GM12891 (cell line): ENCODE data around the gene CDK14.

Source experiments
- DNase-seq: peaks from one replicate; pipeline ENCODE4 v3.0.0; 2011; ENCODE audit warnings: low spot score; ENCODE audit not compliant: insufficient read length
- FAIRE-seq: peaks from 2 replicates; lab custom pipeline; 2011; peaks lifted over from hg19 to GRCh38; lab: Jason Lieb, UNC
- PAX5 ChIP-seq: IDR thresholded peaks from 2 replicates; pipeline ENCODE4 v1.6.1; 2011; ENCODE audit warnings: low read length, moderate library complexity, mild to moderate bottlenecking; ENCODE audit not compliant: insufficient read depth, severe bottlenecking
- POLR2A ChIP-seq: IDR thresholded peaks from 2 replicates; pipeline ENCODE4 v1.6.1; 2011; ENCODE audit warnings: low read depth, low read length, control low read depth
- POLR2AphosphoS5 ChIP-seq: IDR thresholded peaks from 2 replicates; pipeline ENCODE4 v1.6.1; 2011; ENCODE audit warnings: low read depth, low read length, control low read depth
- POU2F2 ChIP-seq: IDR thresholded peaks from 2 replicates; pipeline ENCODE4 v1.6.1; 2011; ENCODE audit warnings: low read depth, mild to moderate bottlenecking, control low read depth, low read length, moderate library complexity
- SPI1 ChIP-seq: IDR thresholded peaks from 2 replicates; pipeline ENCODE4 v1.6.1; 2011; ENCODE audit warnings: low read depth, low read length, control low read depth
- TAF1 ChIP-seq: IDR thresholded peaks from 2 replicates; pipeline ENCODE4 v1.6.1; 2011; ENCODE audit warnings: low read depth, low read length, control low read depth

Gene CDK14

DNA sequence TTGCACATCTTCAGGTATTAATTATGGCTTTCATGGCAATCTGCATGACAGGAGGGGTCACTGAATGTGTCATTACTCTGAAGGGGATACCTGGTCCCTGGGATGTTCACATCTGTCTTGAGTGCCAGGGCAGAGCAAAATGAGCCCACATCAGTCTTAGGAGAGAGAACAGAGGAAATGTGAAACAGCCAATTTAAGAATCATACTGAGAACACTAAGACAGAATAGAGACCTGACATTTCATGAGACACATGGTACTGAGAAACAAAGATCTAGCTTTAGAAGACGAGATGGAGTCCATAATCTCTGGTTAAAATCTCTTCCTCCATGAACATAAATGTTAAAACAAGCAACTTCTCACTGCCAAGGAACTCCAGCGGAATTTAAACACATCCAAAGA, 634.0 kb downstream of the CDK14 start:
- DNase-seq: no peak
- TF ChIP-seq PAX5 (no peak), SPI1 (no peak), POLR2AphosphoS5 (no peak), TAF1 (no peak), POU2F2 (no peak), POLR2A (no peak)
- no peak for FAIRE-seq

DNA sequence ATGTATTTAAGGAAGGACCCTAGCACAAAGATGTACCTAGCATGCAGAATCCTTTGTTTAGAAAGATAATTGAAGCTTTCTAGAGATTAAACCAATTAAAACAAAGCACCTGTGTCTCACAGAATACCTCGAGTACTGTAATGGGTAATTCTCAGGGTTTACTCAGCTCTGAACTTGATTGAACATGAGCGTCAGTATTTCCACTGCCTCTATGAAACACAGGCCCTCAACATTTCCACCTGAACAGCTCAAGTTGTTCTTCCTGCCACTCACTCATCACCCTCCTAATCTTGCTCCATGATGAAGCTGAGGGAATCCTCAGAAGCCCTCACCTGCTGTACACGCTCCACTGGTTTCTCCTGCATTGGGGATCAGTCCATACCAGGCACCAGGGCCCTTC, 634.4 kb downstream of the CDK14 start:
- FAIRE-seq (no peak), DNase-seq (no peak)
- TF ChIP-seq PAX5: no peak
- TF ChIP-seq POLR2A: no peak
- no peak for TF ChIP-seq SPI1

DNA sequence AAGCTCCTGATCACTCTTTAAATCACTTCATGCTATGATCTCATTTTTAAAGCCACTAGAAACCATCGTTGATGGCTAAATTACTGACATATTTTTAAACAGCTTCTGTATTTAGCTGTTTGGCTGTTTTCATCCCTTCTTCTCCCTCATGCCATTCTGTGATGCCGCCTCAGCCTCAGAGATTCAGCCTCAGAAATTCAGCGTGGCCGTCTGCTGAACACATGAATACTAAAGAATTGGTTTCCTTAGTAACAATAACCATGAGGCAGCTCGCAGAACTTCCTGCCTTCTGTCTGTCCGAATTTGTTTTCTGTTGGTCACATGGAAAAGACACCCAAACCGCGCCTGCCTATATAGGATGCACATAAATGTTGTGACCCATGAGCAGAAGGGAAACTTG, 637.1 kb downstream of the CDK14 start:
- TF ChIP-seq PAX5 (no peak), POLR2A (no peak), TAF1 (no peak), POU2F2 (no peak), SPI1 (no peak), POLR2AphosphoS5 (no peak)
- DNase-seq: no peak
- FAIRE-seq: no peak

DNA sequence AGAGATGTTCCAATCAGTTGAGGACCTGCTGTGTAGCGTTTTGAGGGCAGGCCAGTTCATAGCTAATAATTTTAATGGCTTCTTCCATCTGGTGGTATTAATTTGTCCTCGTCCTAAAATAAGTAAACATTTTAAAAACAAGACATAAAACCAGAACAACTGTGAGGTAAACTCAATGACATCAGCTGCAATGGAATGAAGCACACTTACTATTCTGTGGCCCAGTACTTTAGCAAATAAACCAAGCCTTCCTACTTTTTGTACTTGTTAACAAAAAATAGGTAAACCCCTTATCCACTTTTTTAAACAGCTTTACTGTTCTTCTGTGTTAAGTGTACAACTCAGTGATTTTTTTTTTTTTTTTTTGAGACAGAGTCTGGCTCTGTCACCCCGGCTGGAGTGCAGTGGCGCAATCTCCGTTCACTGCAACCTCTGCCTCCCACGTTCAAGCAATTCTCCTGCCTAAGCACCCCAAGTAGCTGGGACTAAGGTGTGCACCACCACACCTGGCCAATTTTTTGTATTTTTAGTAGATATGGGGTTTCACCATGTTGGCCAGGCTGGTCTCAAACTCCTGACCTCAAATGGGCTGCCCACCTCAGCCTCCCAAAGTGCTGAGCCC, 639.2 kb downstream of the CDK14 start:
- no peak for FAIRE-seq

DNA sequence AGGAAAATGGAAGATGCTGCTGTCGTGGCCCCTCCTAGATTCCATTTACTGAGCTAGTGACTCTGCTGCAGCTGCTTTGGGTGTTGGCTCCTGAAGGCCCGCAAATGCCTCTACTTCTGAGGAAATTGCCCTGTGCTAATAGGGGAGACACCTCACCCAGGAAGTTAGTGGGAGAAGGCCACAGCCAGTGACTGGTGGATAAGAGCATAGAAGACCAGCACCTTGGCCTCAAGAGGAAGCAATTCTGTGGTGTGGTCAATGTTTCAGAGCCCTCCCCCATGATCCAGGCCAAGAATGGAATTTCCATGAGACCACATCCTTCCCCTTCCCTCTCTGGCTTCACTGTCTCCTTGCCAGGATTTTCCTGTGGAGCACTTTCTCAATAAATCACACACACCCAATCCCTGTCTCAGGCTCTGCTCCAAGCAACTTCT, 643.1 kb downstream of the CDK14 start:
- DNase-seq (no peak), FAIRE-seq (no peak)
- TF ChIP-seq POLR2A (no peak), POLR2AphosphoS5 (no peak), SPI1 (no peak), TAF1 (no peak), PAX5 (no peak)

More for the DNA sequence above, 639.2 kb downstream of the CDK14 start:
- TF ChIP-seq SPI1: no peak
- no peak for DNase-seq

DNA sequence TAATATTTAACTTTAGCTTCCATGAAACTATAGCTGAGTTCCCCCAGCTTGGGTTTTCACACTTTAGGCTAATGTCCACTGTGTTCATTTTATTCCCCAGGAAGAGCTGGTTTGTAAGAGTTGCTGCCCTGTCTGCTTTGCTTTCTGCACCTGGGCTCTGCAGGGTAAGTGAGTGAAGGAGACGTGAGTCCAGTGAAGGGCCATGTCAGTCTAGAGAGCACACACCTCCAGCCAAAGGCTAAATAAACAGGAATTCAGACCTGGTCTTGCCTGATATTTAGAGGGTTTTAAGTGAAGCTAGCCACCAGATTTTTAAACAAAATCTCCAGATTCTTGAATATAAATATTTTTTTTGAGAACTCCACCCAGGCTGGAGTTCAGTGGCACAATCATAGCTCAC, 643.7 kb downstream of the CDK14 start:
- no peak for FAIRE-seq
- DNase-seq: no peak
- no peak for TF ChIP-seq POLR2AphosphoS5
- TF ChIP-seq TAF1: no peak
- no peak for TF ChIP-seq PAX5
- no peak for TF ChIP-seq SPI1
- no peak for TF ChIP-seq POLR2A
- TF ChIP-seq POU2F2: no peak

DNA sequence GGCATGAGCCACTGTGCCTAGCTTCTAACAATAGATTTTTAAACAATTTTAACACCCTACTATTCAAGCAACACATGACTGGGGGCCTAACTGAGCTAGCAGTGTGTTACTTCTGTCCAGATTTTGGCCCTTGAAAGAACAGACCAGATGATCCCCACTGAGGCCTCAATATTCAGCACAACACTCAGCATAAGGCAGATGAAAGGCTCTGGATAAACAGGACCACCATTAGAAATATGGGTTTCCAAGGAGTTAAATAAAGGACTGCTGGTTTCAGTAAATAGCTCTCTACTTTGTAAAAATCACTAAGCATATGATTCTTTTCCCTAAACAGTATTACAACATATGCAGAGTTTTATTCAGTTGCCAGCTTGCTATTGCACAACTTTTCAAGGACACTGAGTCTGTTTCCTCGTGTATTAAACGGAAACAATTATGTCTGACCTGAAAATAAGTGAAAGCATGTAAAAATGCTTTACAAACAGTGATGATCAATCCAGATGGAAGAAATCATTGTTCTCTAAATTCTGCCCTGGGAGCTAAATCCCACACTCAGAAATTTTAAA, 644.3 kb downstream of the CDK14 start:
- FAIRE-seq: no peak
- TF ChIP-seq POU2F2: no peak
- no peak for TF ChIP-seq TAF1
- TF ChIP-seq POLR2AphosphoS5: no peak
- TF ChIP-seq SPI1: no peak
- TF ChIP-seq PAX5: no peak
- TF ChIP-seq POLR2A: no peak
- no peak for DNase-seq

DNA sequence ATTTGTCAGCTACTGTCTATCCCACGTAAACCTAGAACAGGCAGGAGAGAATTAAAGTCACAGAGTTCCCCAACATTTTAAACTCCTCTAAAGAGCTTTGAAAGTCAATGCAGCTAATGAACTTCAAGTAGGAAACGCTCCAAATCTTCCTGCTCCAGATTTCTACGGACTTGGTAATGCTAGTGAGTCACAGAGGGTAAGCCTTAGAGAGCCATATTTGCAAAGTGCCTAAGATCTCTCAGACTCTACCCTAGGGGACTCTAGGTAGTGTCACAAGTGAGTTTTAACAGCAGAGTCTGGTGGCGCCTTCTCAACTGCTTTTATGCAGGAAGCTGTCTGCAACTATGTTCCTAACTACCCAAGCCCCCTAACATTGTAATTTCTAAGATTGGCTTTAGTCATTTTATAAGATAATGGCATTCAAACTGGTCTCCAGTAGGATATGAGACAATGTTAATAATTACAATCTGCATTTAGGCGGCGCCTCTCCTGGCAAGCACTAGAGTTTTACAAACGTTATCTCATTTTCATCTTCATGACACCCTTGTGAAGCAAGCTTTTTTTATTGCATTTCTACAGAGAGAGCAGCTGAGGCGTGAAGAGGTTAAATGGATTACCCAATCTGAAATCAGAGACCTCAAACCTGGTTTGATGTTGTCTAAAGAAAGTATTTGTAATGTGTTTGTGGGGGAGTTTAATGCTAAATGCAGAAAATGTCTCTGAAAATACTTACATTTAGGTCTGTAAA, 646.1 kb downstream of the CDK14 start:
- no peak for FAIRE-seq
- DNase-seq: no peak
- TF ChIP-seq POLR2A: no peak
- no peak for TF ChIP-seq TAF1
- no peak for TF ChIP-seq SPI1
- no peak for TF ChIP-seq PAX5
- no peak for TF ChIP-seq POLR2AphosphoS5
- no peak for TF ChIP-seq POU2F2

DNA sequence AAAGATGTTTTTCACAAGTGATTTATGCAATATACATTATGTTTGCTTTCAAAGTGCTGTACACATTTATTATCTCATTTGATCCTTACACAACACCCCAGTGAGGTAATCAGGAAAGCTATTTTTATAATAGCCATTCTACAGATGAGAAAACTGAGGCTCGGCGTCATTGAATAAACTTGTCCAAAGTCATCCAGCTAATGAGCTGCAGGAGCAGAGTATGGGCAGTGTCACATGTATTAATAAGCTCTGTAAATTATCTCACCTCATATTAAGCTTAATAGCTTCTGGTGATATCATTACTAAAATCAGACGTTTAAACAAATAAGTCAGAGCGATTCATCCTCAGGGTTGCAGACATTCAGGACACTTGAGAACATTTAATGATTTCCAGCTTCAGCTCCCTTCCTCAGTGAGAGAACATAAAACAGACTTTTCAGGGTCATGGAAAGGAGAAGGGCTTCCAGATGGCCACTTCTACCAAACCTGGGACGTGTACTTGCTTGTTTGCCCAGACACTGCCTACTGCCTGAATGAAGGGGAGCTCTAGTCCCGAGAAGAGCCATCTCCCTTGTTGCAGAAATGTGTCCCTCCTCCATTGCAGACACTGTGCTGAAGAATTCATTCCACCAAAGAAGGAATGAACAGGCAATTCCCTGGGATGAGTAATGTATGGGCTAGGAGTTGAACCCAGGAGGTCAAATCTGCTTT, 647.6 kb downstream of the CDK14 start:
- DNase-seq (no peak), FAIRE-seq (no peak)
- TF ChIP-seq SPI1 (no peak), TAF1 (no peak), POLR2A (no peak), POU2F2 (no peak), PAX5 (no peak), POLR2AphosphoS5 (no peak)

DNA sequence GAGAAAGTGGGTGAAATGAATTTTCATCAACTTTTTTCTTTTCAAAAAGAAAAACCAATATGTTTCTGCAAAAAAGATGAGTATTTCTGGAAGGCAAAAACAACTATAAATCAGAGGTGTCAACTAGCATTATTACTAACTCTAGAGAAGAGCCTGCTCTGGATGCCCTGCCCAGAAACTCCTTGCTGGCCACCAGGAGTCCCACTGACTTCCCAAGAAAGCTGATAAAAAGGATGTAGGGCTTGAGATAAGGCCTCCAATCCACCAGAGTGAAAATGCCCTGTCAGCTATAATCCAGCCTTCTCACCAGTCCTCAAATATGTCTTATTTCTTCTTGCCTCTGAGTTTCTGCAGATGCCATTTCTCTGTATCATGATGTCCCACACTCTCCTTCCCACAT, 651.4 kb downstream of the CDK14 start:
- TF ChIP-seq PAX5: no peak
- no peak for TF ChIP-seq TAF1
- TF ChIP-seq POLR2A: no peak
- FAIRE-seq (no peak), DNase-seq (no peak)
